ENCODE measurements around the gene RNASE7.
"Not testable (repeated sequence)": the region's sequence is repeated elsewhere in the genome, so short reads cannot be mapped to it uniquely, and the experiment has no call there.

Gene RNASE7, protein sequence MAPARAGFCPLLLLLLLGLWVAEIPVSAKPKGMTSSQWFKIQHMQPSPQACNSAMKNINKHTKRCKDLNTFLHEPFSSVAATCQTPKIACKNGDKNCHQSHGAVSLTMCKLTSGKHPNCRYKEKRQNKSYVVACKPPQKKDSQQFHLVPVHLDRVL

DNA sequence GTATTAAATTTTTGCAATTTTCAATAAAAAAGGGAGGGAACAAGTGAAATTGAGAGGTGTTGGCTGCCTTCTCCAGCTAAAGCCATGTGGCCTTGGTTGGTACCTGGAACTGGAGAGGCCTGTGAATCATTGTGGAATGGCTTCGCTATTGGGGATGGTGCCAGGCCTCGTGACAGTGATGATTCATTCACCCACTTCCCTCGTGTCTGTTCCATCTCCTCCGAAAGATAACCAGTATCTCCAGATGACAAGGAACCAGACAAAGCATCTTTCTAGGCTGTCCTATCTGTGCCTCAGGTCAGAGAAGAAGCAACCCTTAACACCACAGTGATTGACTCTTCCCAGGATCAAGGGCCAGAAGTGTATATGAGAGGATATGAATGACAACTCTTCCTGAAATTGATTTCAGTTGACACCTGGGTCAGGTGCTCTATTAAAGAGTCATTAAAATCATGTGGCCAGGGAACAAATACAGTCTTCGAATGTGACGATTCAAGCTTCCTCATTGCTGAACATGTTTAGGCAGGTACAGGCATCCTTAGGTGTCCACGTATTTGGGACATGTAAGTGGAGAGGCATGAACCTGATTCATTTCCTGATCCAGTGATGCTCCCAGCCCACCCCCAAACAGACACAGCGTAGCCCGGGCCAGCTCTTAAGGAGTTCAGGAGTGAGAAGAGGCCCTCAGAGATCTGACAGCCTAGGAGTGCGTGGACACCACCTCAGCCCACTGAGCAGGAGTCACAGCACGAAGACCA, at the start of gene RNASE7:
RNASE7 (plus strand) TSS at position 687 of the 758 bp plus-strand sequence. CDS start 631 bp downstream, outside the sequence.
- no peak for DNase-seq (ENCODE audit: low spot score)

GRCh38 chr14:20996521-20996920, 45.6 kb upstream of the RNASE7 start:
- no peak for DNase-seq (ENCODE audit: low spot score)

- DNase-seq (ENCODE audit: low spot score) = no peak
Measured at GRCh38 chr14:20997115-20997514, 45.0 kb upstream of the RNASE7 start.

DNA sequence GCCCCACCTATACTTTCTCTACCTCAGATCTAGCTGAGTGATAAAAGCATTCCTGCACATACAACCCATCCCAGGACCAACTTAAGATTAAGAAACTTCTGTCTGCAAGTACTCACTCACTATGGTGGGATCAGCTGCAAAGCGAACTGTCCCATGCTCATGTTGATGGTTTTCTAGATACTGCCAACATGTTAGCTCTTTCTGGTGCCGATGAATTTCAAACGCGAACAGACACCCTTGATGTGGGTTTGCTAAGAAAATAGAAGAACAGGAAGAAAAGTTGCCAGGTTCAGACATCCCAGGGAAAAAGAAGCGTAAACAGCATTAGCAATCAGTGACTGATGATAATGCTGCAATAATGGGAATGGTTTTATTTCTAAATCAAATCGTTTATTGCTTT, 44.6 kb upstream of the RNASE7 start:
- DNase-seq (ENCODE audit: low spot score) = no peak

- no peak for DNase-seq (ENCODE audit: low spot score)
Measured at GRCh38 chr14:20998139-20998538, 44.0 kb upstream of the RNASE7 start.

DNA sequence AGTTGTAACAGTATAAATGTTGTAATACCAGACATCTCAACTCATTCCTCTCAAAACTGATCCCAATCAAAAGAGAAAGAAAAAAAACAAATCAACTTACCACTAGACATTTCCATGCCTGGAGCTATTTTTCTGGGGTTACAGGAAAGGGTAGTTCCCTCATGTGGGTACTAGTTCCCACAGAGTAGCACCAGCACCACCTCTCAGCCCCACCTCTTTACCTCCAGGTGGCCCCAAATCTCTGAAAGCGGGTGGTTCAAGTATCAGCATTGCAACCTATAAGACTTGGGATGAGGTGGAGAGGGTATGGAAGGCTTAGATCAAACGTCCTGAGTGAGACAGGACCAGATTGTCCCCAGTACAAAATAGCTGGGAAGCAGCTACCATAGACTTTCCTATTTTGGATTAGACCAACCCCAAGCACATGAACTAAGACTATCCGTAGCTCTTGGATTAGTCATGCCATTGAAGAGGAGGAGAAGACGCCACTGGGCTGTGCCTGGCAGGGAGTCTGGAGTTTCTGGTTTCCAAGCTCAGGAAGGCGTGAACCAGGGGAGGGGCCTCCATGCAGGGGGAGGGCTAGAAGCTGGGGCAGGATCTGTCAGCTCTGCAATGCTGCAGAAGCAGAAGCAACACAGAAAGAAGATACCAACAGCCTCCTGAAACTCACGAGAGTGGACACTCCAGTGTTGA, 43.3 kb upstream of the RNASE7 start, which contains the start of gene SLC39A2:
SLC39A2 (plus strand) TSS at position 620 of the 693 bp plus-strand sequence. CDS start 154 bp downstream, outside the sequence.
- DNase-seq (ENCODE audit: low spot score) = no peak

DNA sequence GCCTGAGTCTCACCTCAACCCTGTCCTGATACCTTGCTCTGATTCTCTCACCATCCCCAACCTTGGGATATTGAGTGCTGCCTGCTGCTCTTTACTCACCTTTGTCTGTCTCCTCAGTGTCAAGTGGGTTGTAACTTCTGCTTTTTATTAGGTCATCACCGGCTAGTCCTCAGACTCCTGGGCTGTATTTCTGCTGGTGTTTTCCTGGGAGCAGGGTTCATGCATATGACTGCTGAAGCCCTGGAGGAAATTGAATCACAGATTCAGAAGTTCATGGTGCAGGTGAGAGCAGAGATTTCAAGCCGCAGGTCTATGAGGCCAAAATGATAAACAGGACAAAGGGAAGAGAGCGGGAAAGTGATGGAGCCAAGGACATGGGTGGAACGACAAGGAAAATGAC, 42.6 kb upstream of the RNASE7 start:
- no peak for DNase-seq (ENCODE audit: low spot score)

DNA sequence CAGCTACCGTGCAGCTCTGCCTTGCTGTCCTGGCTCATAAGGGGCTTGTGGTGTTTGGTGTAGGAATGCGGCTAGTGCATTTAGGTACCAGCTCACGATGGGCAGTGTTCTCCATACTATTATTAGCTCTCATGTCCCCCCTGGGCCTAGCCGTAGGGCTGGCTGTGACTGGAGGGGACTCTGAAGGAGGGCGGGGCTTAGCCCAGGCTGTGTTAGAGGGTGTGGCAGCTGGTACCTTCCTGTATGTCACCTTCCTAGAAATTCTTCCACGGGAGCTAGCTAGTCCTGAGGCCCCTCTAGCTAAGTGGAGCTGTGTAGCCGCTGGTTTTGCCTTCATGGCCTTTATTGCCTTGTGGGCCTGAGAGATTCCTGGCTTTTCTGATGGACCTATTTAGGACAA, 40.9 kb upstream of the RNASE7 start:
- no peak for DNase-seq (ENCODE audit: low spot score)

DNA sequence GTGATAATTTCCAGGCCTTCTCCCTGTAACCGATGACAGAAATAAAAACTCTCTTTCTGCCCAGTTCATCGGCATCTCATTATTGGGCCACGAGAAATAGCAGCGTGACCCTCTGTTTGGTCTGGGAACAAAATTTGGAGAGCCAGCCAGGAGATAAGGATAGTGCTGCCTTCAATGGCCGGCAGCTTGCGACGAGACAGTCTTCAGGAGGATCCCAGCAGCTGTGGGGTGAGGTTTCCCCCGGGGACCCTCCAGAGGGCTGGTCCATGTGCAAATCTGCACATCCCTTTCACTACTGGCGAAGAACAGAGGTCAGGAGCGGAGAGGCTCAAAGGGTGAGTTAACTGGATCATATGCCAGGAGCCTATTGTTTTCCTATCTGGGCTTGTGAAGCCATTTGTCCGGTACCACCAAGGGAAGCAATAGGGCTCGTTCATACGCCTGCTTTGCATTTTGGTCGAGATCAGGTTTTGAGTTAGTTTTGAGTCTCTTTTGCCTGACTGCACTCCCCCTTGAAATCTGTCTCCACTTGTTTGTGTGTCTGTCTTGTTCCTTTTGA, 38.3 kb upstream of the RNASE7 start:
- no peak for DNase-seq (ENCODE audit: low spot score)

GRCh38 chr14:21009721-21010120, 32.4 kb upstream of the RNASE7 start:
- DNase-seq (ENCODE audit: low spot score) = not testable (repeated sequence)

DNA sequence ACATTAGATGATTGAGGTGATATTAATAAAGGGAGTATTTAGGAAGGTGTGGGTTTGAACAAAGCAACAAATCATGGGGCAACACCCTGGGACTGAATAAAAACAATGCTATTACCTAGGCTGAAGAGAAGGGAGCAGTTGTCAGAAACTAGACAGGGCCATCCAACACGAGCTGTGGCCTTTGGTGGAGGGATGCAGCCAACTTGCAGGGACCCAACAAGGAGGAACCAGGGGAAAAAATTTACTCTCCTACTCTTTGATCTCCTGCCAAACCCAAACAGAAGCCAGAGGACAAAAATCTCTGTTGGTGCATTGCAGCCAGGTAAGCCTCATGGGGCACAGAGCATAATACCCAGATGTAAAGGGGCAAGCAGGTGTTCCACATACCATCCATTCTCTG, 31.0 kb upstream of the RNASE7 start:
- DNase-seq (ENCODE audit: low spot score) = no peak

GRCh38 chr14:21014761-21015190, 27.4 kb upstream of the RNASE7 start:
- peak; percentile 63 for DNase-seq (ENCODE audit: low spot score)

DNA sequence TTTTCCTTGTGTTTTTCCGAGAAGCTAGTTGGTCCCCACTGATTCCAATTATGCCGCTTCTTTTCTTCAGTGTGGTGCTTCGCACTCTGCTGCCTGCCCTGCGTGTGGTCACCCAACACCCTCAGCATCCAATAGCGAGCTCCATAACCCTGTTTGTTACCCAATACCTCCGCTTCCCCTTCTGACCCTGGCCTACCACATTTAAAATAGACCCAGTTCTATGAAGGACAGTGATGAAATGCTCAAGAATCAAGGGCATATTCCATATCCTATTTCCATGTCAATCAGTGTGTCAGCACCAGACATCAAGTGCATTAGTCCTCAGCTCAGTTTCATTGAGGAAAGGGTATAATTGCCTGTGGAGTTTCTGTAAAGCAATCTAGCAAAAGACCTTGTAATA, 26.9 kb upstream of the RNASE7 start:
- DNase-seq (ENCODE audit: low spot score) = no peak

- DNase-seq (ENCODE audit: low spot score) = no peak
Measured at GRCh38 chr14:21016413-21017190, 25.6 kb upstream of the RNASE7 start.

DNA sequence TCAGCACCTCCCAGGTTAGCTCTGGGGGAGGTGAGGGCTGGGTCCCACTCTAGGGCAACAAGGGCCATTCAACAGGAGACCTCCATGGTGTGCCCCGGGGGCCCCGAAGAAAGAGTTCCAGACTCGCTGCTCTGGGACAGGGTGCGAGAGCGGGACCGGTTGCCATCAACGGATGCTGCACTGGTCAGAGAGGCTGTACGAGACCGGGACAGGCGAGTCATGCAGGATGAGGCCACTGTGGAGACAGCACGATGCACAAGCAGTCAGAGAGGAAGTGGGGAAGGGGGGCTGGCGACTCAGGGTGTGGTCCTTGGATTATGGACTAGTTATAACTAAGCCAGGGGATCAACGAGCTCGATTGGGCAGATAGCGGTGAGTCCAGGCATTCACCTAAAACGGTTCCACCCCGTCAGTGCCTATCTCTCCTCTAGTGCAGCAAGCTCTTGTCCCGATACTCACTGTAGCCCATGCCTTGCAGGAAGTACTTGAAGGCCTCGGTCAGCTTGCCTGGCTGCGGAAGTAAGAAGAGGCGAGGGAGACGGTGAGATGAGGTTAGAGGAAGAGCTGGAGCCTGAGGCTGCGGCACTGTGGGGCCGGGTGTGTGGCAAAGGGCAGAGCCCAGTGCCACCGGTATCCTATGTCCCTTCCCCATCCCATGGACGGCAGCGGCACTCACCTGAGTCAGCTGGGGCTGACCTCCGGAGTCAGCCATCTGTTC, 24.5 kb upstream of the RNASE7 start:
- DNase-seq (ENCODE audit: low spot score) = no peak

DNA sequence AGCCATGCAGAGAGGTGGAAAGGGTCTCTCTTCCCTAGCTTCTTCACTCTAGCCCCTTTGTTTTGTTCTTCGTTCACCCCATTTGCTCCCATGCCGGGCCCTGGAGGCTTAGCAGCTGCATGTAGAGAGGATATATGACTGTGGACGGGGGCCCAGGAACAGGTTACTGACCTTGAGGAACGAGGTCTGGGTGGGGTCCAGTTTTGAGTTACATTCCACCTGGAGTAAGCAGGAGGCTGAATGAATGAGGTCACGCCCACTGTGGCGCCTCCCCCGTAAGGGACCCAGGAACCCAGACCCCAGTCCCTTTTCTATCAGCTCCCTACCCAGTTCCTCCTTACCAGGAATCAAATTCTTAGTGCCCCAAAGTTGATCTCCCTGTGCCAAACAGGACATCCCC, 23.9 kb upstream of the RNASE7 start:
- no peak for DNase-seq (ENCODE audit: low spot score)

DNA sequence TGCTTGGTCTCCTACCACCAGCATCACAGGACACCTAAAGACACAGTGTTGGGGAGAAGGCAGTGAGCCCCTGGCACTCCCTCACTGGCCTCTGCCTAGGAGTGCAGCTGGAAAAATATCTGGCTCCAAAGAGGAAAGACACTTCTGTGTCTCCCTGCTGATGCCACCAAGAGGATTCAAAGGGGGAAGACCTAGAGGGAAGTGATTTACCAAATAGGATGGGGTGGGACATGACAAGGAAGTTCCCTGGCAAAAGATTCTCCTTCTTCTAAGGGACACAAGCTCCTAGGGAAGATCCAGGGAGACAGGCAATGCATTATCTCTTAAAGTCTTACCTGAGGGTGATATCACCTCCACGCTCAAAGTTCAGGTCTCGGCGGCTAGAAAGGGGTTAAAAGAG, 23.4 kb upstream of the RNASE7 start:
- DNase-seq (ENCODE audit: low spot score) = no peak

DNA sequence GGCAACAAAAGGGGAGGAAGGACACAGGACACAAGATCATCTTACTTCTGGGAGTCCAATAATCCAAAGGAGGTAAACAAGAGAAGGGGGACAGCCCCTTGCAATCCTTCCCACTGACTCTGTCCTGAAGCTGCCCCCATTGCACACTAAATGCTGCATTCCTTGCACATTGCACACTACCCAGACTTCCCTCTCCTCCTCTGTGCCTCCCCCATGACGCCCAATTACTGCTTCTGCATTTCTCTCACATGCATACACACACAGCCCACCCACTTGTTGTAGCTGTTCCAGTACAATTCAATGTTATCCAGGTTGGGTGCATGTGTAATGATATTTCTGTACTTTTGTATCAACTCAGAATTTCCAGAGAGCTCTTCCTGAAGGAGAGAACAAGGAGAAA, 22.8 kb upstream of the RNASE7 start:
- no peak for DNase-seq (ENCODE audit: low spot score)

DNA sequence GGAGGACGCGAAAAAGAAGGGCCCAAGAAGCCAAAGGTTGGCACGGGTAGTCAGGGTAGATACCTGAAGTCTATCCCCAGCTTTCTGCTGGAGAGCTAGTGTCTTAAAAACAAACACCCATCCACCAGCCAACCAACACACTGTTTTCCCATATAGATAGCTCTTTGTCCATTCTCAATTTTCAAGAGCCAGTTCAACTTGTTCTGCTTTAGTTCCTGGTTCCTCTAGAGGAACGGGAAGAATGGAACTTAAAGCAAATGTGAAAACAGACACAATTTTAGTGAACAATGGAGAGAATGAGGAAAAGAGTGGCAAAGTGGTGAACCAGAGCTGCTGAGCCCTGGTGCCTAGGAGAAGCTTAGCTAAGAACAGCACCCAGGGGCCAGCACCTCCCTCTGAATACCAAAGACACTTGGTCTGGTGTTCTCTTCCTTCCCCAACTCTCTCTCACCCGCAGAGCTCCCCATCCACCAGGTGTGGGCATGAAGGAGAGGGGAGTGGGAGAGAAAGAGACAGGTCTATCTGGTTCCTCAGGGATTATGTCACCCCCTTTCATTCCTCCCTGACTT, 21.1 kb upstream of the RNASE7 start:
- DNase-seq (ENCODE audit: low spot score) = no peak

DNA sequence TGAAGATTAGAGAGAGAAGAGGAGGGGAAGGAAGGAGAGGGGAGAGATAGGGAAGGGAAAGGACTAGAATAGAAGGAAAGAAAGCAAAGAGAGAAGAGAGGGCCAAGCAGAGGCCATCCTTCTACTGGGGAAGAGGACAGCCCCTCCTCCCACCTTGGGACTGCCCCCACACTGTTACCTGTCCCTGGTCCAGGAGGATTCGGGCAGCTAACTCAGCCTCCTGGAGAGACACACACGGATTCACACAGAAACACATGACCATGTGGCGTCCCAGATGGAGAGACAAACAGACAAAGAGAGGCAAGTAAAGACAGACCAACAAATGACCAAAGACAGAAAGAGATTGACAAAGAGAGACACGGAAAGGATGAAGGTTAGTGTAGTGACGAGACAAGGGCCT, 19.5 kb upstream of the RNASE7 start:
- DNase-seq (ENCODE audit: low spot score) = no peak

GRCh38 chr14:21023174-21023573, 19.0 kb upstream of the RNASE7 start:
- no peak for DNase-seq (ENCODE audit: low spot score)
